HCT116 (cell line): Measurements from ENCODE around the gene CHST15. TPM values are rescaled to one million over a fixed set of nuclear protein-coding genes. Genes with fewer than 3 reads are reported as not detected.

Source experiments
- ATAC-seq: fragments of 200-7000 bp; cut with Tn5 transposase; 2 replicates; pipeline ENCODE4 v1.9.1; 2020; ENCODE audit warnings: mild to moderate bottlenecking, moderate library complexity
- BruUV-seq: library from RNA; stranded (reverse); fragments of 400-500 nt; replicated peaks from 2 replicates; lab custom pipeline; 2021; lab: Mats Ljungman, UMichigan
- CTCF ChIA-PET: fragments of 300-600 bp; sonication (Branson Sonifier 250); formaldehyde crosslinking; loops from one replicate; lab custom pipeline; 2021; ENCODE audit warnings: antibody characterized with exemption; lab: Charles Lee
- POLR2A ChIA-PET: fragments of 300-600, 350-600 bp; sonication (Branson Sonifier 250); formaldehyde crosslinking; loops from one replicate; lab custom pipeline; 2021; ENCODE audit warnings: antibody characterized with exemption; lab: Charles Lee
- RAD21 ChIA-PET, 2 experiments: fragments of 300-600 bp; sonication (Branson Sonifier 250); formaldehyde crosslinking; loops; one replicate each; lab custom pipeline; 2023; ENCODE audit warnings: low total read pairs in 2 of 2; ENCODE audit not compliant: uncharacterized antibody in 2 of 2, unreplicated experiment in 2 of 2, low non-redundant PET in 1 of 2; lab: Charles Lee
- DNase-seq: peaks from one replicate; pipeline ENCODE4 v3.0.0-alpha.2; 2010; ENCODE audit warnings: low read depth, low spot score
- H2AFZ ChIP-seq: fragments of 200-600 bp; shearing (Covaris generic), sonication (generic); 2 replicates; pipeline ENCODE4 v1.6.1; 2017; ENCODE audit warnings: low read depth, mixed run types, mixed read lengths, antibody characterized with exemption, low read length; ENCODE audit not compliant: poor library complexity, severe bottlenecking
- H3K27ac ChIP-seq: 2 replicates; pipeline ENCODE4 v1.5.1; 2012; ENCODE audit warnings: low read depth, low read length
- H3K27me3 ChIP-seq: fragments of 200-600 bp; sonication (generic); 2 replicates; pipeline ENCODE4 v1.6.1; 2016; ENCODE audit warnings: mixed run types, low read length, mixed read lengths; ENCODE audit not compliant: insufficient read depth
- H3K36me3 ChIP-seq, 2 experiments: fragments of 200-500 bp in 1 of 2; fragments of 200-600 bp in 1 of 2; sonication (Bioruptor generic) in 1 of 2; sonication (generic) in 1 of 2; 2 replicates each; pipeline versions ENCODE4 v1.5.1 to v1.6.1; 2014 to 2016; ENCODE audit warnings: low read length in 2 of 2, inconsistent platforms in 1 of 2, mixed read lengths in 1 of 2, mixed run types in 1 of 2; ENCODE audit not compliant: insufficient read depth in 2 of 2, control insufficient read depth in 1 of 2
- H3K4me1 ChIP-seq, 2 experiments: fragments of 200-600 bp in 1 of 2; sonication (generic) in 1 of 2; 2 replicates each; pipeline versions ENCODE4 v1.5.1 to v1.6.1; 2012 to 2017; ENCODE audit warnings: low read length in 2 of 2, inconsistent platforms in 1 of 2, mild to moderate bottlenecking in 1 of 2, mixed read lengths in 1 of 2, mixed run types in 1 of 2, moderate library complexity in 1 of 2; ENCODE audit not compliant: insufficient read depth in 2 of 2, control insufficient read depth in 1 of 2
- H3K4me2 ChIP-seq: fragments of 200-600 bp; sonication (generic); 2 replicates; pipeline ENCODE4 v1.6.1; 2017; ENCODE audit warnings: mixed run types, low read length, mixed read lengths
- H3K4me3 ChIP-seq, 2 experiments: fragments of 200-600 bp in 1 of 2; sonication (generic) in 1 of 2; replicated peaks in 1 of 2; 2 replicates each; pipeline ENCODE4 v1.5.1; 2011 to 2016; ENCODE audit warnings: low read length in 2 of 2, control low read depth in 1 of 2, low read depth in 1 of 2, mild to moderate bottlenecking in 1 of 2, mixed read lengths in 1 of 2, mixed run types in 1 of 2
- H3K79me2 ChIP-seq: fragments of 200-600 bp; sonication (generic); 2 replicates; pipeline ENCODE4 v1.6.1; 2017; ENCODE audit warnings: mild to moderate bottlenecking, mixed run types, low read length, moderate library complexity, mixed read lengths; ENCODE audit not compliant: insufficient read depth
- H3K9ac ChIP-seq: fragments of 200-600 bp; sonication (generic); 2 replicates; pipeline ENCODE4 v1.6.1; 2016; ENCODE audit warnings: low read length, mixed read lengths
- H3K9me2 ChIP-seq: fragments of 200-600 bp; sonication (generic), shearing (Covaris generic); 2 replicates; pipeline ENCODE4 v1.6.1; 2017; ENCODE audit warnings: mixed run types, mild to moderate bottlenecking, moderate library complexity; ENCODE audit not compliant: insufficient read depth
- H3K9me3 ChIP-seq, 2 experiments: fragments of 200-500 bp in 1 of 2; fragments of 200-600 bp in 1 of 2; sonication (Bioruptor generic) in 1 of 2; sonication (generic) in 1 of 2; 2 replicates each; pipeline ENCODE4 v1.6.1; 2014 to 2017; ENCODE audit warnings: low read length in 2 of 2, mixed read lengths in 2 of 2, inconsistent platforms in 1 of 2, low read depth in 1 of 2, mild to moderate bottlenecking in 1 of 2, mixed run types in 1 of 2, moderate library complexity in 1 of 2; ENCODE audit not compliant: control insufficient read depth in 1 of 2, insufficient read depth in 1 of 2
- H4K20me1 ChIP-seq: fragments of 200-600 bp; sonication (generic), shearing (Covaris generic); 2 replicates; pipeline ENCODE4 v1.6.1; 2017; ENCODE audit warnings: mixed run types, mild to moderate bottlenecking, moderate library complexity; ENCODE audit not compliant: insufficient read depth
- CBX3 ChIP-seq: IDR thresholded peaks from 2 replicates; pipeline ENCODE4 v1.6.1; 2012; ENCODE audit warnings: low read depth
- CEBPB ChIP-seq: IDR thresholded peaks from 2 replicates; pipeline ENCODE4 v1.6.1; 2012; ENCODE audit warnings: low read depth
- CTCF ChIP-seq, 3 experiments: fragments of 200-600 bp in 1 of 3; sonication (generic) in 1 of 3; IDR thresholded peaks in 2 of 3; conservative IDR thresholded peaks in 1 of 3; 2 replicates each; pipeline ENCODE4 v1.5.1; 2012 to 2017; ENCODE audit warnings: low read depth in 2 of 3, low read length in 2 of 3, antibody characterized with exemption in 1 of 3, borderline replicate concordance in 1 of 3, control low read depth in 1 of 3, mild to moderate bottlenecking in 1 of 3, mixed read lengths in 1 of 3, mixed run types in 1 of 3, moderate library complexity in 1 of 3; ENCODE audit not compliant: insufficient read depth in 1 of 3
- ELF1 ChIP-seq: IDR thresholded peaks from 2 replicates; pipeline ENCODE4 v1.6.1; 2012; ENCODE audit warnings: low read depth, borderline replicate concordance
- MAX ChIP-seq: IDR thresholded peaks from 2 replicates; pipeline ENCODE4 v1.6.1; 2012
- RAD21 ChIP-seq: IDR thresholded peaks from 2 replicates; pipeline ENCODE4 v1.6.1; 2012; ENCODE audit warnings: low read depth, mild to moderate bottlenecking
- REST ChIP-seq: IDR thresholded peaks from 2 replicates; pipeline ENCODE4 v1.6.1; 2012; ENCODE audit warnings: low read depth
- SRF ChIP-seq: IDR thresholded peaks from 2 replicates; pipeline ENCODE4 v1.6.1; 2012; ENCODE audit warnings: low read depth
- ZBTB33 ChIP-seq: IDR thresholded peaks from 2 replicates; pipeline ENCODE4 v1.6.1; 2011; ENCODE audit warnings: mild to moderate bottlenecking, low read length, moderate library complexity; ENCODE audit not compliant: insufficient replicate concordance; ENCODE audit errors: extremely low read depth
- ZNF274 ChIP-seq: fragments of 200-500 bp; sonication (Bioruptor generic); IDR thresholded peaks from 2 replicates; pipeline ENCODE4 v1.6.1; 2014; ENCODE audit warnings: mild to moderate bottlenecking, low read depth, low read length, inconsistent platforms
- intact Hi-C: fragments of 100-400 bp; cut with micrococcal nuclease; formaldehyde crosslinking; loops from 2 replicates; pipeline ENCODE4 v1.10.0; 2022
- total RNA-seq: library from RNA; stranded (reverse); gene quantifications from one replicate; pipeline ENCODE4 v1.2.1, GENCODE V29; 2021; ENCODE audit not compliant: unreplicated experiment

Gene CHST15
- total RNA-seq, 1 experiment from 2014 or later, result 47.2 TPM

GRCh38 chr10:124003070-124003419, 90.4 kb downstream of the CHST15 start:
- Histone ChIP-seq H2AFZ (no peak overlapping the region), H3K36me3 (peaks cover 7 to 8% of the 10 kb centered on the region in 2 experiments; a peak in 3 of 4 replicates), H3K79me2 (no peaks in the 10 kb centered on the region; the same call in 1 of the 2 replicates), H3K4me3 (no peak overlapping the region), H3K9me3 (no peaks in the 10 kb centered on the region), H3K27me3 (no peaks in the 10 kb centered on the region), H3K4me2 (no peak overlapping the region), H4K20me1 (no peaks in the 10 kb centered on the region), H3K4me1 (no peaks in the 10 kb centered on the region), H3K27ac (no peak overlapping the region), H3K9ac (no peak overlapping the region), H3K9me2 (no peaks in the 10 kb centered on the region)
- no peak for ATAC-seq
- RAD21 ChIA-PET, result no interaction called here
- no peak for DNase-seq
- CTCF ChIA-PET, result interaction anchor here (0.9 to 2.5 kb wide), 2 partner anchors 8 to 386 kb away, joined by 4 to 7 read pairs; no protein-coding TSS in a partner anchor
- intact Hi-C loops, result no loop called here
- BruUV-seq, result no TSS peak
- POLR2A ChIA-PET, result no interaction called here
- TF ChIP-seq REST (no peak), CEBPB (no peak), ELF1 (no peak), CTCF (IDR thresholded peaks at IDR 0.05 in 2 of 3, conservative IDR thresholded peaks at IDR 0.05 in 1 of 3; ENCODE audit: borderline replicate concordance in 1 of 3, insufficient read depth in 1 of 3, low read depth in 2 of 3, low read length in 2 of 3) (no peak), ZBTB33 (no peak), RAD21 (no peak), CBX3 (no peak), MAX (no peak), SRF (no peak), ZNF274 (no peak)
